Trophoblast cell (in vitro differentiated cells and primary cell): ENCODE results near the gene TOR1B.

Source experiments
- DNase-seq, 2 donors: peaks; one replicate each; pipeline ENCODE4 v3.0.0-alpha.2; 2016
- H2AFZ ChIP-seq: 2 replicates; pipeline ENCODE4 v1.6.1; 2013; ENCODE audit warnings: low read length, moderate library complexity, mild to moderate bottlenecking; ENCODE audit not compliant: insufficient read depth, poor library complexity
- H2AK5ac ChIP-seq: 2 replicates; pipeline ENCODE4 v1.6.1; 2013; ENCODE audit warnings: mild to moderate bottlenecking, low read length
- H2BK120ac ChIP-seq: 2 replicates; pipeline ENCODE4 v1.6.1; 2013; ENCODE audit warnings: low read length, mild to moderate bottlenecking, moderate library complexity; ENCODE audit not compliant: insufficient read depth, poor library complexity
- H2BK12ac ChIP-seq: 2 replicates; pipeline ENCODE4 v1.6.1; 2013; ENCODE audit warnings: mild to moderate bottlenecking, low read length, moderate library complexity
- H2BK5ac ChIP-seq: 2 replicates; pipeline ENCODE4 v1.6.1; 2013; ENCODE audit warnings: low read length, low read depth, moderate library complexity, mild to moderate bottlenecking; ENCODE audit not compliant: poor library complexity
- H3K14ac ChIP-seq: 2 replicates; pipeline ENCODE4 v1.6.1; 2013; ENCODE audit warnings: mild to moderate bottlenecking, low read length
- H3K18ac ChIP-seq: 2 replicates; pipeline ENCODE4 v1.6.1; 2013; ENCODE audit warnings: mild to moderate bottlenecking, low read length
- H3K23ac ChIP-seq: 2 replicates; pipeline ENCODE4 v1.6.1; 2013; ENCODE audit warnings: low read length
- H3K27ac ChIP-seq: 2 replicates; pipeline ENCODE4 v1.5.1; 2013; ENCODE audit warnings: low read depth, mild to moderate bottlenecking, inconsistent platforms, low read length, moderate library complexity
- H3K27me3 ChIP-seq: 2 replicates; pipeline ENCODE4 v1.6.1; 2013; ENCODE audit warnings: inconsistent platforms, mild to moderate bottlenecking, low read length, moderate library complexity; ENCODE audit not compliant: insufficient read depth
- H3K36me3 ChIP-seq, 2 experiments: 1 replicate in 1 of 2; 2 replicates in 1 of 2; pipeline ENCODE4 v1.6.1; 2013; ENCODE audit warnings: low read length in 2 of 2, mild to moderate bottlenecking in 2 of 2, moderate library complexity in 1 of 2; ENCODE audit not compliant: insufficient read depth in 2 of 2, control insufficient read depth in 1 of 2
- H3K4ac ChIP-seq: 2 replicates; pipeline ENCODE4 v1.6.1; 2013; ENCODE audit warnings: low read depth, mild to moderate bottlenecking, low read length, moderate library complexity
- H3K4me1 ChIP-seq, 2 experiments: 1 replicate in 1 of 2; 2 replicates in 1 of 2; pipeline ENCODE4 v1.6.1; 2013; ENCODE audit warnings: low read length in 2 of 2, mild to moderate bottlenecking in 2 of 2, moderate library complexity in 1 of 2; ENCODE audit not compliant: insufficient read depth in 2 of 2, control insufficient read depth in 1 of 2
- H3K4me2 ChIP-seq: 2 replicates; pipeline ENCODE4 v1.6.1; 2013; ENCODE audit warnings: inconsistent platforms, mild to moderate bottlenecking, low read length, moderate library complexity
- H3K4me3 ChIP-seq: 2 replicates; pipeline ENCODE4 v1.5.1; 2013; ENCODE audit warnings: mild to moderate bottlenecking, low read depth, low read length, inconsistent platforms
- H3K79me1 ChIP-seq: one replicate; pipeline ENCODE4 v1.6.1; 2013; ENCODE audit warnings: low read length
- H3K79me2 ChIP-seq: 2 replicates; pipeline ENCODE4 v1.6.1; 2013; ENCODE audit warnings: low read length, mild to moderate bottlenecking; ENCODE audit not compliant: control insufficient read depth, insufficient read depth, poor library complexity
- H3K9ac ChIP-seq: 2 replicates; pipeline ENCODE4 v1.6.1; 2013; ENCODE audit warnings: mild to moderate bottlenecking, low read length
- H3K9me3 ChIP-seq: 2 replicates; pipeline ENCODE4 v1.6.1; 2013; ENCODE audit warnings: low read depth, mild to moderate bottlenecking, control low read depth, inconsistent platforms, low read length; ENCODE audit not compliant: insufficient read depth
- H4K12ac ChIP-seq: 2 replicates; pipeline ENCODE4 v1.6.1; 2013; ENCODE audit warnings: low read depth, mild to moderate bottlenecking, low read length, moderate library complexity
- H4K8ac ChIP-seq: 2 replicates; pipeline ENCODE4 v1.6.1; 2013; ENCODE audit warnings: low read depth, mild to moderate bottlenecking, low read length, moderate library complexity
- H4K91ac ChIP-seq: one replicate; pipeline ENCODE4 v1.6.1; 2013; ENCODE audit warnings: low read depth, mild to moderate bottlenecking, low read length, moderate library complexity
- WGBS: extraction: QIAGEN DNeasy Blood & Tissue Kit; methylation state at CpG from one replicate; pipeline ENCODE4 v1.1.7; 2013; ENCODE audit warnings: missing lambda C conversion rate; ENCODE audit not compliant: insufficient read length, insufficient coverage; ENCODE audit errors: extremely low coverage; 5-methylcytosine and 5-hydroxymethylcytosine counted together

The TOR1B gene

GRCh38 chr9:129812385-129812784 lies 9.4 kb downstream of the TOR1B start:
- Histone ChIP-seq H3K4me3 (no peak overlapping the region), H3K9ac (no peak overlapping the region), H4K91ac (no peak overlapping the region), H3K14ac (no peak overlapping the region), H3K27me3 (no peaks in the 10 kb centered on the region), H3K4me1 (no peaks in the 10 kb centered on the region), H3K27ac (no peak overlapping the region), H3K4me2 (no peak overlapping the region), H2BK120ac (no peak overlapping the region), H2AFZ (no peak overlapping the region), H4K12ac (no peak overlapping the region), H3K18ac (no peak overlapping the region), H3K23ac (no peak overlapping the region), H2BK5ac (no peak overlapping the region), H3K36me3 (peaks cover 37 to 67% of the 10 kb centered on the region in 2 experiments), H3K9me3 (peaks cover 7% of the 10 kb centered on the region), H3K79me2 (no peaks in the 10 kb centered on the region), H3K79me1 (no peaks in the 10 kb centered on the region), H2BK12ac (no peak overlapping the region), H3K4ac (no peak overlapping the region), H2AK5ac (no peak overlapping the region), H4K8ac (no peak overlapping the region)
- no CpG with 5 or more reads among the region's 9 CpGs for WGBS
- DNase-seq: no peak

DNA sequence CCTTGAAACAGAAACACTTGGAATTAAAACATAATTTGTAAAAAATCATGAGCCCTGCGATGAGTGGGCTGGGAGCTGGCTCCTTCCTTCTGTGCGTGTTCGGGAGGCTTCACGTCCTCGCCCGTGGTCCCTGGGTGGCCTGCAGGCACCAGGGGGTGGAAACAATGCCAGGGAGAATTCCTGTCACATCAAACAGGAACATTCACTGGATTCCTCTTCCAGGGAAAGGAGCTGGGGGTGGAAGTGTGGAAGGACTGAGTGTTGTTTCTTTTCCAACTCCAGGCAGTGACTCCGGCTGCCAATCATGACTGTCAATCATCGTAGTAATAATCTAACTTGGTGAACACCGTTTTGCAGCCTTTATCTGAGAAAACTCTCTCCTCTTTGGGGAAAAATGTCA lies 10.7 kb downstream of the TOR1B start:
- H4K91ac ChIP-seq: no peak overlapping the region
- no peak overlapping the region for H3K27ac ChIP-seq
- peak in 1 of 2 donors; percentile 45 for DNase-seq
- H3K4me1 ChIP-seq: no peaks in the 10 kb centered on the region
- no peak overlapping the region for H4K8ac ChIP-seq
- no peak overlapping the region for H3K9ac ChIP-seq
- no peaks in the 10 kb centered on the region for H3K27me3 ChIP-seq
- H3K36me3 ChIP-seq: peaks cover 42 to 73% of the 10 kb centered on the region in 2 experiments
- H2AFZ ChIP-seq: no peak overlapping the region
- H3K14ac ChIP-seq: no peak overlapping the region
- H3K79me2 ChIP-seq: no peaks in the 10 kb centered on the region
- H2BK12ac ChIP-seq: no peak overlapping the region
- no peak overlapping the region for H4K12ac ChIP-seq
- H2BK120ac ChIP-seq: no peak overlapping the region
- no peak overlapping the region for H3K4me2 ChIP-seq
- no peak overlapping the region for H2BK5ac ChIP-seq
- no CpG with 5 or more reads among the region's 9 CpGs for WGBS
- H2AK5ac ChIP-seq: no peak overlapping the region
- H3K18ac ChIP-seq: no peak overlapping the region
- H3K23ac ChIP-seq: no peak overlapping the region
- peaks cover 7% of the 10 kb centered on the region for H3K9me3 ChIP-seq
- H3K4ac ChIP-seq: no peak overlapping the region
- H3K79me1 ChIP-seq: no peaks in the 10 kb centered on the region
- H3K4me3 ChIP-seq: no peak overlapping the region

DNA sequence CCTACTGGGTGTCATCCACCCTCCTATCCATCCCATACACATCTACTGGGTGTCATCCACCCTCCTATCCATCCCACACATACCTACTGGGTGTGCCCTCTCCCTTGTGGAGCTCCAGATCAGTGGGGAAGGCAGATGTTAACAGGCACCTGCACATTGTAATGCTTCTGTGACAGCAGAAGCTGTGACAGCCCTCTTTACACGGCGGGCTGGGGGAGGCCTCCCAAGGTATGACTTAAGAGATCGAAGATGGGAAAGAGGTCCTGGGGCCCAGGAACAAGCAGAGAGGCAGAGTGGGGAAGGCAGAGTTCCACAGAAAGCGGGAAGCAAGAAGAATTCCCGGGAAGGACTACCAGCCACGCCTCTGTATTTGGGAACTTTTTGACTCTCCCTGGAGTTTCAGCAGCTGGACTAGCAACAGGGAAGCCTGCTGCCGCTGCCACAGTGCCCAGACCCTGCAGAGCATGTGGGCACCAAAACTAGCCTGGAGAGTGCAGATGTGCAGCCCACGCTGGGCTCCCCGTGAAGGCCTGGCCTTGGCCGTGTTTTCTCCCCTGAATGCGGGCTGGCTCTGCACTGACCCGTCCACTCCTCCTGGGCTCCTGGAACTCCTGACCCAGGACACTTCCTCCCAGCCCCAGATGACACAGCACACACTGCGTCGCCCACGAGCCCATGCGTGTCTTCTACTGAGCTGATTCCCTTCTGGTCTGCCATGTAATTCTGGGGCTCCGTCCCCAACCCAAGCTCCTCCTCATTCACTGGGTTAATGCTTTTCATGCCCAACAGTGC lies 11.6 kb downstream of the TOR1B start:
- Histone ChIP-seq H3K4me1 (no peaks in the 10 kb centered on the region), H3K4me2 (no peak overlapping the region), H3K14ac (no peak overlapping the region), H3K18ac (no peak overlapping the region), H4K12ac (no peak overlapping the region), H2BK120ac (no peak overlapping the region), H2AFZ (no peak overlapping the region), H3K27me3 (no peaks in the 10 kb centered on the region), H4K91ac (no peak overlapping the region), H3K9me3 (peaks cover 7% of the 10 kb centered on the region), H2BK5ac (no peak overlapping the region), H3K4me3 (no peak overlapping the region), H2AK5ac (no peak overlapping the region), H3K36me3 (peaks cover 37 to 70% of the 10 kb centered on the region in 2 experiments), H3K9ac (no peak overlapping the region), H3K79me1 (no peaks in the 10 kb centered on the region), H4K8ac (no peak overlapping the region), H3K79me2 (no peaks in the 10 kb centered on the region), H3K27ac (no peak overlapping the region), H2BK12ac (no peak overlapping the region), H3K4ac (no peak overlapping the region), H3K23ac (no peak overlapping the region)
- WGBS: no CpG with 5 or more reads among the region's 17 CpGs
- no peak for DNase-seq

DNA sequence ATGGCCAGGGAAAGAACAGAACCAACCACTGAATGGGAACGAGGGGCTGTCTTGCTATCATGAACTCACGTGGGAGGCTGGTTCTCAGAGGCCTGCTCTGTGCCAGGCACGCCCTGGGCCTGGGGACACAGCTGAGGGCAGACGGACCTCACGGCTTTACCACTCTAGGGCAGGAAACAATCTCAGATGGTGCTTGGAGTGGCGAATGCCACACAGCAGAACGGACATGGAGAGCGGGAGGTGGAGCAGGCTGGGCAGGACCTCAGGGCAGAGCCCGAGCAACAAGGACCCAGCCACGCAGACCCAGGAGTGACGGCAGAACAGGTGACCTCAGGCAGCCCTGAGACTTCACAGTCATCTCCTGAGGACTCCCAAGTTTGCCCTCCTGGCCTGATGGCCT lies 12.3 kb downstream of the TOR1B start:
- no peaks in the 10 kb centered on the region for H3K79me1 ChIP-seq
- no peak overlapping the region for H2BK120ac ChIP-seq
- no peak overlapping the region for H3K14ac ChIP-seq
- WGBS: no CpG with 5 or more reads among the region's 11 CpGs
- DNase-seq: no peak
- H3K79me2 ChIP-seq: no peaks in the 10 kb centered on the region
- no peak overlapping the region for H3K4ac ChIP-seq
- H4K12ac ChIP-seq: no peak overlapping the region
- no peak overlapping the region for H4K91ac ChIP-seq
- no peak overlapping the region for H4K8ac ChIP-seq
- peaks cover 33 to 64% of the 10 kb centered on the region in 2 experiments for H3K36me3 ChIP-seq
- no peaks in the 10 kb centered on the region for H3K4me1 ChIP-seq
- H2BK12ac ChIP-seq: no peak overlapping the region
- H3K9me3 ChIP-seq: peaks cover 7% of the 10 kb centered on the region
- no peak overlapping the region for H3K27ac ChIP-seq
- H3K27me3 ChIP-seq: no peaks in the 10 kb centered on the region
- no peak overlapping the region for H3K9ac ChIP-seq
- no peak overlapping the region for H3K4me3 ChIP-seq
- no peak overlapping the region for H3K23ac ChIP-seq
- no peak overlapping the region for H3K4me2 ChIP-seq
- no peak overlapping the region for H2AK5ac ChIP-seq
- no peak overlapping the region for H2AFZ ChIP-seq
- no peak overlapping the region for H2BK5ac ChIP-seq
- H3K18ac ChIP-seq: no peak overlapping the region
